Nephron (organoid): ENCODE measurements around the gene PELO.

Experiments used
- H3K27ac Mint-ChIP-seq, 3 experiments: 2 replicates each; pipeline ENCODE4 v1.8.0; 2020; ENCODE audit warnings: mixed read lengths in 3 of 3, mild to moderate bottlenecking in 2 of 3, moderate library complexity in 1 of 3
- H3K27me3 Mint-ChIP-seq: 2 replicates; pipeline ENCODE4 v1.8.0; 2021; ENCODE audit warnings: low read depth, mild to moderate bottlenecking, moderate library complexity, mixed read lengths
- H3K36me3 Mint-ChIP-seq: 2 replicates; pipeline ENCODE4 v1.8.0; 2020; ENCODE audit warnings: low read depth, mixed read lengths
- H3K4me1 Mint-ChIP-seq: 2 replicates; pipeline ENCODE4 v1.8.0; 2020; ENCODE audit warnings: mixed read lengths
- H3K4me3 Mint-ChIP-seq, 3 experiments: 2 replicates each; pipeline ENCODE4 v1.8.0; 2020; ENCODE audit warnings: mild to moderate bottlenecking in 3 of 3, mixed read lengths in 3 of 3, moderate library complexity in 2 of 3
- H3K9me3 Mint-ChIP-seq: 2 replicates; pipeline ENCODE4 v1.8.0; 2020; ENCODE audit warnings: mixed read lengths
- TF ChIP-seq, protein P1 (sequence below), 3 experiments: fragments of 200-600 bp; sonication (generic); IDR thresholded peaks; one replicate each; pipeline ENCODE4 v1.5.0; 2021; ENCODE audit warnings: antibody characterized with exemption in 3 of 3; ENCODE audit not compliant: unreplicated experiment in 3 of 3

The PELO gene

DNA sequence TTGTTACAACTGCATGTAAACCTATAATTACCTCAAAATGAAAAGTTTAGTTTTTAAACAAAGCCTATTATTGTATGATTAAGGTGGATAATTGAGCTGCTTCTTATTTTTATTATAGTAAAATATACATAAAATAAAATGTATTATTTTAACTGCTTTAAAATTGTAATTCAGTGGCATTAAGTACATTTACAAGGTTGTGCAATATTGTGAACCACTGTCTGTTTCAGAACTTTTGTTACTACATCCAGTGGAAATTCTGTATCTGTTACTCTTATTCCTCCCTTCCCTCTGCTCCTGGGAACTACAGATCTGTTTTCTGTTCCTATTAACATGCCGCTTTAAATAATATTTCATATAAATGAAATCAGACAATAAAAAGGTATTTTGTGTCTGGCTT is 37.1 kb downstream of the PELO start:
- H3K27me3 Mint-ChIP-seq, result no peaks in the 10 kb centered on the region
- TF ChIP-seq, protein P1, sequence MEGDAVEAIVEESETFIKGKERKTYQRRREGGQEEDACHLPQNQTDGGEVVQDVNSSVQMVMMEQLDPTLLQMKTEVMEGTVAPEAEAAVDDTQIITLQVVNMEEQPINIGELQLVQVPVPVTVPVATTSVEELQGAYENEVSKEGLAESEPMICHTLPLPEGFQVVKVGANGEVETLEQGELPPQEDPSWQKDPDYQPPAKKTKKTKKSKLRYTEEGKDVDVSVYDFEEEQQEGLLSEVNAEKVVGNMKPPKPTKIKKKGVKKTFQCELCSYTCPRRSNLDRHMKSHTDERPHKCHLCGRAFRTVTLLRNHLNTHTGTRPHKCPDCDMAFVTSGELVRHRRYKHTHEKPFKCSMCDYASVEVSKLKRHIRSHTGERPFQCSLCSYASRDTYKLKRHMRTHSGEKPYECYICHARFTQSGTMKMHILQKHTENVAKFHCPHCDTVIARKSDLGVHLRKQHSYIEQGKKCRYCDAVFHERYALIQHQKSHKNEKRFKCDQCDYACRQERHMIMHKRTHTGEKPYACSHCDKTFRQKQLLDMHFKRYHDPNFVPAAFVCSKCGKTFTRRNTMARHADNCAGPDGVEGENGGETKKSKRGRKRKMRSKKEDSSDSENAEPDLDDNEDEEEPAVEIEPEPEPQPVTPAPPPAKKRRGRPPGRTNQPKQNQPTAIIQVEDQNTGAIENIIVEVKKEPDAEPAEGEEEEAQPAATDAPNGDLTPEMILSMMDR (IDR thresholded peaks at IDR 0.05; ENCODE audit: unreplicated experiment in 3 of 3), result no peak
- H3K4me1 Mint-ChIP-seq, result peaks cover 9% of the 10 kb centered on the region
- H3K27ac Mint-ChIP-seq, result no peak overlapping the region
- peaks cover 15% of the 10 kb centered on the region for H3K9me3 Mint-ChIP-seq
- H3K36me3 Mint-ChIP-seq, result peaks cover 7% of the 10 kb centered on the region
- no peak overlapping the region for H3K4me3 Mint-ChIP-seq

DNA sequence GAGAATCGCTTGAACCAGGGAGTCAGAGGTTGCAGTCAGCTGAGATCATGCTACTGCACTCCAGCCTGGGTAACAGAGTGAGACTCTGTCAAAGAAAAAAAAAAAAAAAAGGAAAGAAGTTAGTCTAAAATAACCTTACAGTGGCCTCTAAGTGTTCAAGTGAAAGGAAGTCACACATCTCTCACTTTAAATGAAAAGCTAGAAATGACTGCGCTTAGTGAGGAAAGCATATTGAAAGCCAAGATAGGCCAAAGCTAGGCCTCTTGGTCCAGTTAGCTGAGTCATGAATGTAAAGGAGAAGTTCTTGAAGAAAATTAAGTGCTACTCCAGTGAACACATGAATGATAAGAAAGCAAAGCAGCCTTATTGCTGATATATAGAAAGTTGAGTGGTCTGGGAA is 38.1 kb downstream of the PELO start:
- H3K4me3 Mint-ChIP-seq, result no peak overlapping the region
- H3K36me3 Mint-ChIP-seq, result peaks cover 7% of the 10 kb centered on the region
- TF ChIP-seq, protein P1 (IDR thresholded peaks at IDR 0.05; ENCODE audit: unreplicated experiment in 3 of 3), result no peak
- peaks cover 9% of the 10 kb centered on the region for H3K4me1 Mint-ChIP-seq
- no peaks in the 10 kb centered on the region for H3K27me3 Mint-ChIP-seq
- peaks cover 15% of the 10 kb centered on the region for H3K9me3 Mint-ChIP-seq
- H3K27ac Mint-ChIP-seq, result peak overlapping the region in 2 of 3 experiments; percentile 14 to 20

DNA sequence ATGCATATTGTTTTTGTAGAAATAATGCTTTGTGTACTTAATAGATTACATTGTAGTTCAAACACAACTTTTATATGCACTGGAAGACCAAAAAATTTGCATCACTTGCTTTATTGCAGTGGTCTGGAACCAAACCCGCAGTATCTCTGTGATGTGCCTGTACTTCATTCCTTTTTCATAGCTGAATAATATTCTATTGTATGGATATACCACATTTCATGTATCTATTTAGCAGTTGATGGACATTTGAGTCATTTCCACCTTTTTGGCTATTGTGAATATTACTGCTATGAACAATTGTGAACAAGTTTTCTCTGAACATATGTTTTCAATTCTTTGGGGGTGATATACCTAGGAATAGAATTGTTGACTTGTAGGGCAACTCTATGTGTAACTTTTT is 40.1 kb downstream of the PELO start:
- H3K36me3 Mint-ChIP-seq, result peaks cover 7% of the 10 kb centered on the region
- H3K9me3 Mint-ChIP-seq, result peaks cover 11% of the 10 kb centered on the region
- H3K4me1 Mint-ChIP-seq, result peaks cover under 1% of the 10 kb centered on the region
- TF ChIP-seq, protein P1 (IDR thresholded peaks at IDR 0.05; ENCODE audit: unreplicated experiment in 3 of 3), result no peak
- H3K27ac Mint-ChIP-seq, result no peak overlapping the region
- H3K27me3 Mint-ChIP-seq, result no peaks in the 10 kb centered on the region
- H3K4me3 Mint-ChIP-seq, result no peak overlapping the region

DNA sequence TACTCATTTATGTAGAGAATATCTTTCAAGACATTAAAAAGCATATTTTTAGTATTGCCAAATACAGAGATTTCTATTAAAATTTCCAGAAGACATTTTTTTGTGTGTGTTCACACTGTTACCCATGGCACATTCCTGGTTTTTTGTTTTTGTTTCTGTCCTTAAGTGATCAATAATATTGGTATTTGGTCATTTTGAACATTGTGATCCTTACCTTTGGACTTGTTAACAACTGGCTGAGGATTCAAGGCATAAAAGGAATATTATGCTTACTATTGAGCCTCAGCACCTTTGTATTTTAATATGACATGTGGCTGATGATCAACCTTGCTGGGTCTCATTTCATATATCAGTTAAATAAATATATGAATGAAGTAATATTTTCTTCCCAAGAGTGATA is 41.9 kb downstream of the PELO start:
- Mint-ChIP-seq H3K4me3 (no peak overlapping the region), H3K9me3 (peaks cover 11% of the 10 kb centered on the region)

DNA sequence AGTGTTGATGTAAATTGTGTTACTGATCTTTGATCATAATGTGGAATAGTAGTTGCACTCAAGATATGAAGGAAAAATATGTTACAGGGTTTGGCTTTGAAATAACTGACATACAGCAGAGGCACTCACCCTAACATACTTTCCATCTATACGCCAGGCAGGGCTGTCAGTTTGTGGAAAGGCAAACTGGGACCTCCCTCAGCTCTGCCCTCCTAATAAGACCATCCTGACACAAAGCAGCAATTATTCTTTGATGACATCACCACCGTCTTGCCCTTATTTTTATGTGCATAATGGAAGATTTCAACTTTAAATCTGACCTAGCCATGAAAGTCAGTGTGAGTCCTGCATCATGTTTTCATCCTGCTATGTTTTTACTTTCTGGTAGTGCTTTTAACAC is 42.9 kb downstream of the PELO start:
- TF ChIP-seq, protein P1 (IDR thresholded peaks at IDR 0.05; ENCODE audit: unreplicated experiment in 3 of 3), result no peak
- Mint-ChIP-seq H3K27me3 (no peaks in the 10 kb centered on the region), H3K4me3 (no peak overlapping the region), H3K27ac (peak overlapping the region in 2 of 3 experiments; percentile 15 to 65), H3K36me3 (peaks cover 7% of the 10 kb centered on the region), H3K4me1 (no peaks in the 10 kb centered on the region), H3K9me3 (peaks cover 11% of the 10 kb centered on the region)

More for the DNA sequence above, 41.9 kb downstream of the PELO start:
- no peak overlapping the region for H3K27ac Mint-ChIP-seq
- TF ChIP-seq, protein P1 (IDR thresholded peaks at IDR 0.05; ENCODE audit: unreplicated experiment in 3 of 3), result no peak
- H3K4me1 Mint-ChIP-seq, result no peaks in the 10 kb centered on the region
- H3K36me3 Mint-ChIP-seq, result peaks cover 7% of the 10 kb centered on the region
- no peaks in the 10 kb centered on the region for H3K27me3 Mint-ChIP-seq

DNA sequence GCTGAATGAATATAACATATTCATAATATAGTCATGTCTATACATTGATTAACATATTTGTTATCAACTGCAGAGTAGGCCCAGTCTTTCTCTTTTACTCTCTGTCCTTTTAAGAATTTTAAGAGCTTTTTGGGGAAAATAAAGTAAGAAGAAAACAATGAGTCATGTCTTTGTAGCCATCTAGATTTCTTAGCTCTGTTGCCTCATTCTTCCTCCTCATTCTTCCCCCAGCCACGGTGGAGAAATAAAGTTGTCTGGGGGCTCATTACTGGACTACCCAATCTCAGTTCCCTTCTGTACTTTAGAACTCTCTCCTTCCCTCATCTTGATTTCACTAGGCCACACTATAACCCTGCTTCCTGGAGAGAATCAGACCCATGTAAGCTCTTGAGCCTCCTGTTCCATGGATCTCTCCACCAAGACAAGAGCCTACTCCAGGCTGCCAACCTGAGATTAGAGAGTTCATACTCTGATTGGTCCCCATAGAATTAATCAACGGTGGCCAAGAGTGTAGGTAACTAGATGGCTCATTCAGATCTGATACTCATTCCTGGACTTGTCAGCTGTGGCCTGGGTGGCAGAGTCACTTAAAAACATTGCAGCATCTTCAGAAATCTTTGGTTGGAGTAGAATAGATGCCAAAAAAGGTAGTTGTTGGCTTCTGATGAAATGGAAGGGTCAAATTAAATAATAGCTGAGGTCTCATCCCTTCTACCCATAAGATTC is 44.2 kb downstream of the PELO start:
- peaks cover 9% of the 10 kb centered on the region for H3K9me3 Mint-ChIP-seq
- H3K4me3 Mint-ChIP-seq, result no peak overlapping the region
- H3K27me3 Mint-ChIP-seq, result no peaks in the 10 kb centered on the region
- H3K4me1 Mint-ChIP-seq, result peaks cover under 1% of the 10 kb centered on the region
- H3K36me3 Mint-ChIP-seq, result peaks cover 6% of the 10 kb centered on the region
- TF ChIP-seq, protein P1 (IDR thresholded peaks at IDR 0.05; ENCODE audit: unreplicated experiment in 3 of 3), result no peak
- H3K27ac Mint-ChIP-seq, result no peak overlapping the region
